Progenitor cell of endocrine pancreas (in vitro differentiated cells): ENCODE data around the gene VPS50. TPM values are rescaled to one million over a fixed set of nuclear protein-coding genes. Genes with fewer than 3 reads are reported as not detected.
A peak's percentile ranks its signal among the peaks of the same experiment; 100 is the strongest.

Experiments used
- DNase-seq: peaks from one replicate; pipeline ENCODE4 v3.0.0; 2021; ENCODE audit warnings: low spot score; ENCODE audit not compliant: unreplicated experiment
- H3K27ac Mint-ChIP-seq: 2 replicates; pipeline ENCODE4 v1.8.0; 2021; ENCODE audit warnings: mild to moderate bottlenecking, moderate library complexity, mixed read lengths
- H3K27me3 Mint-ChIP-seq: 2 replicates; pipeline ENCODE4 v1.8.0; 2021; ENCODE audit warnings: mixed read lengths
- H3K36me3 Mint-ChIP-seq: 2 replicates; pipeline ENCODE4 v1.8.0; 2022; ENCODE audit warnings: mixed read lengths; ENCODE audit not compliant: insufficient read depth
- H3K4me1 Mint-ChIP-seq: 2 replicates; pipeline ENCODE4 v1.8.0; 2021; ENCODE audit warnings: low read depth, mixed read lengths
- H3K4me3 Mint-ChIP-seq: 2 replicates; pipeline ENCODE4 v1.8.0; 2021; ENCODE audit warnings: low read depth, mild to moderate bottlenecking, moderate library complexity, mixed read lengths
- H3K9me3 Mint-ChIP-seq: 2 replicates; pipeline ENCODE4 v1.8.0; 2021; ENCODE audit warnings: low read depth, mixed read lengths
- CTCF ChIP-seq: fragments of 200-600 bp; sonication (generic); IDR thresholded peaks from one replicate; pipeline ENCODE4 v1.5.0; 2021; ENCODE audit warnings: antibody characterized with exemption, mild to moderate bottlenecking; ENCODE audit not compliant: unreplicated experiment
- total RNA-seq: library from RNA; stranded (reverse); gene quantifications from 2 replicates; pipeline ENCODE4 v1.2.1, GENCODE V29; 2021

Gene VPS50
- total RNA-seq, 1 donor from 2014 or later: 29.9 TPM

GRCh38 chr7:93228302-93228701, 3.9 kb upstream of the VPS50 start:
- H3K4me1 Mint-ChIP-seq: peaks cover 10% of the 10 kb centered on the region
- TF ChIP-seq CTCF: peak; percentile 91
- no peak for DNase-seq
- no peak overlapping the region for H3K4me3 Mint-ChIP-seq
- no peak overlapping the region for H3K27ac Mint-ChIP-seq
- H3K36me3 Mint-ChIP-seq: no peaks in the 10 kb centered on the region
- H3K27me3 Mint-ChIP-seq: no peaks in the 10 kb centered on the region
- no peaks in the 10 kb centered on the region for H3K9me3 Mint-ChIP-seq

GRCh38 chr7:93231259-93231658, 907 bp upstream of the VPS50 start:
- Mint-ChIP-seq H3K27me3 (no peaks in the 10 kb centered on the region), H3K9me3 (no peaks in the 10 kb centered on the region), H3K4me3 (peak overlapping the region; percentile 92), H3K4me1 (peaks cover 4% of the 10 kb centered on the region), H3K36me3 (no peaks in the 10 kb centered on the region), H3K27ac (peak overlapping the region; percentile 97)
- no peak for TF ChIP-seq CTCF
- DNase-seq: no peak

GRCh38 chr7:93232673-93233018, 480 bp downstream of the VPS50 start:
- H3K27me3 Mint-ChIP-seq: no peaks in the 10 kb centered on the region
- peak overlapping the region; percentile 92 for H3K4me3 Mint-ChIP-seq
- no peaks in the 10 kb centered on the region for H3K36me3 Mint-ChIP-seq
- H3K9me3 Mint-ChIP-seq: no peaks in the 10 kb centered on the region
- DNase-seq: no peak
- no peak for TF ChIP-seq CTCF
- H3K27ac Mint-ChIP-seq: peak overlapping the region; percentile 97
- peaks cover 3% of the 10 kb centered on the region for H3K4me1 Mint-ChIP-seq

GRCh38 chr7:93235541-93235940, 3.4 kb downstream of the VPS50 start:
- Mint-ChIP-seq H3K9me3 (no peaks in the 10 kb centered on the region), H3K4me1 (peaks cover 7% of the 10 kb centered on the region), H3K27me3 (no peaks in the 10 kb centered on the region), H3K4me3 (no peak overlapping the region), H3K27ac (no peak overlapping the region), H3K36me3 (no peaks in the 10 kb centered on the region)
- no peak for DNase-seq
- TF ChIP-seq CTCF: no peak

- H3K36me3 Mint-ChIP-seq: no peaks in the 10 kb centered on the region
Observed at GRCh38 chr7:93238131-93238530, 6.0 kb downstream of the VPS50 start.

More at GRCh38 chr7:93238131-93238530, 6.0 kb downstream of the VPS50 start:
- no peak overlapping the region for H3K27ac Mint-ChIP-seq
- peaks cover 4% of the 10 kb centered on the region for H3K4me1 Mint-ChIP-seq
- no peak overlapping the region for H3K4me3 Mint-ChIP-seq
- no peaks in the 10 kb centered on the region for H3K27me3 Mint-ChIP-seq
- no peaks in the 10 kb centered on the region for H3K9me3 Mint-ChIP-seq
- DNase-seq: no peak
- TF ChIP-seq CTCF: no peak
